SK-N-SH (cell line): ENCODE measurements around the gene ANO2. TPM values are rescaled to one million over a fixed set of nuclear protein-coding genes. Genes with fewer than 3 reads are reported as not detected.

ENCODE experiments used
- CTCF ChIA-PET: fragments of 300-600, 350-600 bp; formaldehyde crosslinking; extraction: SDS; loops from one replicate; lab custom pipeline; 2021; lab: Yijun Ruan, JAX
- POLR2A ChIA-PET: fragments of 350-600 bp; sonication (Branson Sonifier 250); formaldehyde crosslinking; extraction: SDS; loops from one replicate; lab custom pipeline; 2020; ENCODE audit warnings: antibody characterized with exemption, inconsistent platforms; lab: Yijun Ruan, JAX
- DNase-seq: peaks from one replicate; pipeline ENCODE4 v3.0.0; 2012
- H2AFZ ChIP-seq: fragments of 200-600 bp; sonication (generic); 2 replicates; pipeline ENCODE4 v1.8.1; 2016; ENCODE audit warnings: antibody characterized with exemption, mild to moderate bottlenecking, low read depth
- H3F3A ChIP-seq: fragments of 200-600 bp; sonication (generic); replicated peaks from 2 replicates; pipeline ENCODE3; 2016; ENCODE audit warnings: antibody characterized with exemption, mild to moderate bottlenecking; ENCODE audit not compliant: insufficient read depth
- H3K27ac ChIP-seq, 2 experiments: fragments of 200-500 bp in 1 of 2; fragments of 200-600 bp in 1 of 2; sonication (Bioruptor generic) in 1 of 2; sonication (generic), shearing (Covaris generic) in 1 of 2; 2 replicates each; pipeline versions ENCODE4 v1.5.1 to v1.6.1; 2014 to 2016; ENCODE audit warnings: low read depth in 2 of 2, inconsistent platforms in 1 of 2, low read length in 1 of 2, mild to moderate bottlenecking in 1 of 2, mixed read lengths in 1 of 2
- H3K27me3 ChIP-seq: fragments of 200-600 bp; sonication (generic), shearing (Covaris generic); 2 replicates; pipeline ENCODE4 v1.6.1; 2016; ENCODE audit warnings: mixed run types; ENCODE audit not compliant: insufficient read depth
- H3K36me3 ChIP-seq, 2 experiments: fragments of 200-500 bp in 1 of 2; fragments of 200-600 bp in 1 of 2; sonication (Bioruptor generic) in 1 of 2; sonication (generic) in 1 of 2; replicated peaks in 1 of 2; 2 replicates each; pipeline versions ENCODE3 to v1.5.1; 2014 to 2016; ENCODE audit warnings: low read length in 1 of 2, mild to moderate bottlenecking in 1 of 2; ENCODE audit not compliant: insufficient read depth in 2 of 2, control insufficient read depth in 1 of 2
- H3K4me1 ChIP-seq, 2 experiments: fragments of 200-500 bp in 1 of 2; fragments of 200-600 bp in 1 of 2; sonication (Bioruptor generic) in 1 of 2; sonication (generic), shearing (Covaris generic) in 1 of 2; 2 replicates each; pipeline versions ENCODE4 v1.5.1 to v1.6.1; 2014 to 2016; ENCODE audit warnings: low read depth in 1 of 2, low read length in 1 of 2, mixed run types in 1 of 2; ENCODE audit not compliant: insufficient read depth in 2 of 2, control insufficient read depth in 1 of 2
- H3K4me2 ChIP-seq: fragments of 200-600 bp; sonication (generic), shearing (Covaris generic); 2 replicates; pipeline ENCODE4 v1.6.1; 2017; ENCODE audit warnings: mixed run types
- H3K4me3 ChIP-seq, 2 experiments: fragments of 200-500 bp in 1 of 2; fragments of 200-600 bp in 1 of 2; sonication (Bioruptor generic) in 1 of 2; sonication (generic), shearing (Covaris generic) in 1 of 2; 2 replicates each; pipeline versions ENCODE4 v1.5.1 to v1.8.1; 2014 to 2016; ENCODE audit warnings: low read depth in 2 of 2, inconsistent platforms in 1 of 2, low read length in 1 of 2, mild to moderate bottlenecking in 1 of 2, mixed read lengths in 1 of 2, moderate library complexity in 1 of 2
- H3K79me2 ChIP-seq: fragments of 200-600 bp; sonication (generic); 2 replicates; pipeline ENCODE4 v1.8.1; 2017; ENCODE audit warnings: mild to moderate bottlenecking; ENCODE audit not compliant: insufficient read depth
- H3K9ac ChIP-seq: fragments of 200-600 bp; sonication (generic); 2 replicates; pipeline ENCODE4 v1.6.1; 2017; ENCODE audit warnings: mixed run types
- H3K9me2 ChIP-seq: fragments of 200-600 bp; sonication (generic); 2 replicates; pipeline ENCODE4 v1.6.1; 2017; ENCODE audit warnings: mixed run types
- H3K9me3 ChIP-seq: fragments of 200-600 bp; sonication (generic); 2 replicates; pipeline ENCODE4 v1.6.1; 2017; ENCODE audit warnings: mixed run types, mild to moderate bottlenecking, moderate library complexity
- H4K20me1 ChIP-seq: fragments of 200-600 bp; sonication (generic); 2 replicates; pipeline ENCODE4 v1.6.1; 2017; ENCODE audit warnings: mild to moderate bottlenecking, mixed run types; ENCODE audit not compliant: insufficient read depth
- CHD2 ChIP-seq: fragments of 150-350 bp; IDR thresholded peaks from 2 replicates; pipeline ENCODE4 v1.6.1; 2018; ENCODE audit warnings: low read length; ENCODE audit not compliant: partially characterized antibody
- EZH2phosphoT487 ChIP-seq: fragments of 200-600 bp; sonication (generic); IDR thresholded peaks from 2 replicates; pipeline ENCODE4 v1.6.1; 2017; ENCODE audit warnings: low read depth, mixed run types, mild to moderate bottlenecking, antibody characterized with exemption, moderate library complexity, borderline replicate concordance
- FOSL2 ChIP-seq: IDR thresholded peaks from 2 replicates; pipeline ENCODE4 v1.4.0; 2012; ENCODE audit warnings: low read depth, mild to moderate bottlenecking, moderate library complexity, borderline replicate concordance
- FOXJ3 ChIP-seq: sonication (generic); formaldehyde crosslinking; IDR thresholded peaks from 2 replicates; pipeline ENCODE4 v1.5.1; 2020; ENCODE audit warnings: mild to moderate bottlenecking, missing genetic modification reagents
- GATA2 ChIP-seq: sonication (generic); formaldehyde crosslinking; IDR thresholded peaks from 2 replicates; pipeline ENCODE4 v1.5.0; 2020; ENCODE audit warnings: mild to moderate bottlenecking, missing genetic modification reagents
- IRF3 ChIP-seq: fragments of 150-350 bp; IDR thresholded peaks from 2 replicates; pipeline ENCODE4 v1.6.1; 2016; ENCODE audit warnings: mild to moderate bottlenecking, low read depth, low read length
- JUND ChIP-seq: IDR thresholded peaks from 2 replicates; pipeline ENCODE4 v1.4.0; 2012
- MAX ChIP-seq: IDR thresholded peaks from 2 replicates; pipeline ENCODE4 v1.4.0; 2012; ENCODE audit warnings: low read depth
- MEF2A ChIP-seq: IDR thresholded peaks from 2 replicates; pipeline ENCODE4 v1.4.0; 2012; ENCODE audit warnings: low read depth, borderline replicate concordance
- MXI1 ChIP-seq: IDR thresholded peaks from 2 replicates; pipeline ENCODE4 v1.6.1; 2012; ENCODE audit warnings: mild to moderate bottlenecking, low read depth, low read length, improper control_type of control experiment
- PBX3 ChIP-seq: IDR thresholded peaks from 2 replicates; pipeline ENCODE4; 2012
- REST ChIP-seq: IDR thresholded peaks from 2 replicates; pipeline ENCODE4 v1.6.1; 2012; ENCODE audit warnings: mild to moderate bottlenecking, low read depth, low read length, moderate library complexity
- RFX5 ChIP-seq: IDR thresholded peaks from 2 replicates; pipeline ENCODE4 v1.6.1; 2012; ENCODE audit warnings: mild to moderate bottlenecking, improper control_type of control experiment, low read length
- SIN3A ChIP-seq: IDR thresholded peaks from 2 replicates; pipeline ENCODE4 v1.6.1; 2012; ENCODE audit warnings: low read depth, mild to moderate bottlenecking, low read length, moderate library complexity, borderline replicate concordance
- SMC3 ChIP-seq: IDR thresholded peaks from 2 replicates; pipeline ENCODE4 v1.6.1; 2012; ENCODE audit warnings: low read depth, low read length, improper control_type of control experiment
- USF1 ChIP-seq: IDR thresholded peaks from 2 replicates; pipeline ENCODE4 v1.4.0; 2012; ENCODE audit warnings: low read depth, borderline replicate concordance
- YY1 ChIP-seq: IDR thresholded peaks from 2 replicates; pipeline ENCODE4 v1.4.0; 2012; ENCODE audit warnings: low read depth, mild to moderate bottlenecking
- ZBTB33 ChIP-seq: IDR thresholded peaks from 2 replicates; pipeline ENCODE4 v1.4.0; 2012; ENCODE audit warnings: low read depth, borderline replicate concordance
- WGBS: methylation state at CpG from one replicate; pipeline ENCODE4 v1.1.6; 2017; ENCODE audit warnings: low lambda C conversion rate; 5-methylcytosine and 5-hydroxymethylcytosine counted together
- polyA plus RNA-seq, 3 experiments: library from polyadenylated mRNA; depleted of rRNA; stranded (reverse); fragments of >200 nt; gene quantifications; 2 replicates each; pipeline ENCODE4 v1.2.3, GENCODE V29; 2012

ANO2 gene
- polyA plus RNA-seq, 1 of the 3 experiments (the other 2 are of a cell fraction): not detected

GRCh38 chr12:5969156-5969973 is 24.3 kb upstream of the ANO2 start (continued):
- no peak for TF ChIP-seq ZBTB33
- TF ChIP-seq EZH2phosphoT487: no peak
- TF ChIP-seq JUND: no peak

GRCh38 chr12:5967645-5968415 is 22.8 kb upstream of the ANO2 start:
- H3K36me3 ChIP-seq: no peaks in the 10 kb centered on the region
- DNase-seq: no peak
- H3K4me3 ChIP-seq: no peak overlapping the region
- H3F3A ChIP-seq: no peaks in the 10 kb centered on the region
- H3K9ac ChIP-seq: no peak overlapping the region
- POLR2A ChIA-PET: no interaction called here
- peaks cover 23% of the 10 kb centered on the region; the same call in 1 of the 2 replicates for H3K27me3 ChIP-seq
- H3K4me1 ChIP-seq: no peaks in the 10 kb centered on the region; a peak in 1 of 4 replicates
- H3K79me2 ChIP-seq: no peaks in the 10 kb centered on the region
- no peak overlapping the region for H3K4me2 ChIP-seq
- H2AFZ ChIP-seq: no peak overlapping the region
- no peak overlapping the region for H3K27ac ChIP-seq
- no peaks in the 10 kb centered on the region for H3K9me3 ChIP-seq
- no peaks in the 10 kb centered on the region for H4K20me1 ChIP-seq
- H3K9me2 ChIP-seq: no peaks in the 10 kb centered on the region
- WGBS: 54% methylated on average over 15 of the region's 17 CpGs
- CTCF ChIA-PET: interaction anchor here (1.6 to 5.5 kb wide), 3 partner anchors 21 to 70 kb away, joined by 7 to 52 read pairs (median 31); no protein-coding TSS in a partner anchor
- TF ChIP-seq FOXJ3 (CRISPR knock-in tag) (no peak), CHD2 (no peak), MAX (no peak), SMC3 (no peak), SIN3A (no peak), USF1 (no peak), MXI1 (no peak), IRF3 (no peak), PBX3 (no peak), GATA2 (no peak), RFX5 (no peak), MEF2A (no peak), FOSL2 (no peak), EZH2phosphoT487 (no peak), REST (no peak), YY1 (no peak)
